H9 (cell line): Measurements from ENCODE around the gene SHANK1. TPM values are rescaled to one million over a fixed set of nuclear protein-coding genes. Genes with fewer than 3 reads are reported as not detected.

Experiments
- DNase-seq: peaks from one replicate; pipeline ENCODE4 v3.0.0-alpha.2; 2017
- H2AFZ ChIP-seq: one replicate; pipeline ENCODE4 v1.6.1; 2013; ENCODE audit warnings: mild to moderate bottlenecking, low read length, control low read depth, moderate library complexity
- H2AK5ac ChIP-seq: 2 replicates; pipeline ENCODE4 v1.6.1; 2013; ENCODE audit warnings: low read length, control low read depth, mixed read lengths; ENCODE audit not compliant: insufficient read length
- H2BK120ac ChIP-seq: one replicate; pipeline ENCODE4 v1.6.1; 2013; ENCODE audit warnings: low read depth, mild to moderate bottlenecking, low read length, control low read depth, inconsistent platforms; ENCODE audit not compliant: poor library complexity, severe bottlenecking
- H2BK12ac ChIP-seq: 2 replicates; pipeline ENCODE4 v1.6.1; 2013; ENCODE audit warnings: low read length, control low read depth, mixed read lengths, low read depth; ENCODE audit not compliant: insufficient read length
- H2BK15ac ChIP-seq: 2 replicates; pipeline ENCODE4 v1.6.1; 2013; ENCODE audit warnings: low read depth, low read length, control low read depth
- H2BK20ac ChIP-seq: one replicate; pipeline ENCODE4 v1.6.1; 2013; ENCODE audit warnings: low read depth, mild to moderate bottlenecking, low read length, control low read depth, inconsistent platforms; ENCODE audit not compliant: poor library complexity, severe bottlenecking
- H2BK5ac ChIP-seq: 2 replicates; pipeline ENCODE4 v1.6.1; 2013; ENCODE audit warnings: low read length, control low read depth, mixed read lengths; ENCODE audit not compliant: insufficient read length
- H3K14ac ChIP-seq: 2 replicates; pipeline ENCODE4 v1.6.1; 2013; ENCODE audit warnings: low read length, control low read depth; ENCODE audit not compliant: insufficient read depth
- H3K18ac ChIP-seq: 2 replicates; pipeline ENCODE4 v1.6.1; 2013; ENCODE audit warnings: low read depth, mild to moderate bottlenecking, mixed read lengths, low read length, control low read depth; ENCODE audit not compliant: insufficient read length
- H3K23ac ChIP-seq: 2 replicates; pipeline ENCODE4 v1.6.1; 2013; ENCODE audit warnings: low read length, control low read depth, mixed read lengths, low read depth; ENCODE audit not compliant: insufficient read length
- H3K23me2 ChIP-seq: 2 replicates; pipeline ENCODE4 v1.6.1; 2013; ENCODE audit warnings: low read depth, mild to moderate bottlenecking, mixed read lengths, low read length, control low read depth; ENCODE audit not compliant: insufficient read length, poor library complexity, severe bottlenecking
- H3K27ac ChIP-seq: 2 replicates; pipeline ENCODE4 v1.5.1; 2013; ENCODE audit warnings: low read length, control low read depth, mixed read lengths, low read depth; ENCODE audit not compliant: insufficient read length
- H3K27me3 ChIP-seq: 2 replicates; pipeline ENCODE4 v1.6.1; 2013; ENCODE audit warnings: low read length, control low read depth, inconsistent platforms; ENCODE audit not compliant: insufficient read depth
- H3K4ac ChIP-seq: 2 replicates; pipeline ENCODE4 v1.6.1; 2013; ENCODE audit warnings: low read depth, mild to moderate bottlenecking, control low read depth, inconsistent platforms, low read length, moderate library complexity
- H3K4me1 ChIP-seq: 2 replicates; pipeline ENCODE4 v1.6.1; 2013; ENCODE audit warnings: low read length, control low read depth, inconsistent platforms; ENCODE audit not compliant: insufficient read depth
- H3K4me2 ChIP-seq: 2 replicates; pipeline ENCODE4 v1.6.1; 2013; ENCODE audit warnings: low read length, control low read depth, mixed read lengths; ENCODE audit not compliant: insufficient read length, insufficient read depth
- H3K56ac ChIP-seq: 2 replicates; pipeline ENCODE4 v1.6.1; 2013; ENCODE audit warnings: low read depth, mild to moderate bottlenecking, mixed read lengths, low read length, control low read depth; ENCODE audit not compliant: insufficient read length
- H3K79me1 ChIP-seq: 2 replicates; pipeline ENCODE4 v1.6.1; 2013; ENCODE audit warnings: low read depth, mild to moderate bottlenecking, moderate library complexity, low read length, control low read depth, inconsistent platforms; ENCODE audit not compliant: insufficient read depth, poor library complexity, severe bottlenecking
- H3K79me2 ChIP-seq: 2 replicates; pipeline ENCODE4 v1.6.1; 2013; ENCODE audit warnings: low read length, control low read depth, inconsistent platforms; ENCODE audit not compliant: insufficient read depth
- H3K9ac ChIP-seq: 2 replicates; pipeline ENCODE4 v1.6.1; 2013; ENCODE audit warnings: low read length, control low read depth, mixed read lengths; ENCODE audit not compliant: insufficient read length; ENCODE audit errors: extremely low read depth
- H3K9me3 ChIP-seq: one replicate; pipeline ENCODE4 v1.6.1; 2013; ENCODE audit warnings: low read depth, low read length, inconsistent platforms; ENCODE audit not compliant: control insufficient read depth
- H3T11ph ChIP-seq: one replicate; pipeline ENCODE4 v1.6.1; 2013; ENCODE audit warnings: mild to moderate bottlenecking, low read length, control low read depth, inconsistent platforms
- H4K20me1 ChIP-seq: one replicate; pipeline ENCODE4 v1.6.1; 2013; ENCODE audit not compliant: control insufficient read depth, insufficient read length, insufficient read depth
- H4K5ac ChIP-seq: 2 replicates; pipeline ENCODE4 v1.6.1; 2013; ENCODE audit warnings: low read depth, mild to moderate bottlenecking, mixed read lengths, low read length, control low read depth; ENCODE audit not compliant: insufficient read length
- H4K8ac ChIP-seq: replicated peaks from 2 replicates; pipeline ENCODE4 v1.6.1; 2013; ENCODE audit warnings: low read length, control low read depth, mixed read lengths, low read depth; ENCODE audit not compliant: insufficient read length
- H4K91ac ChIP-seq: 2 replicates; pipeline ENCODE4 v1.6.1; 2013; ENCODE audit warnings: low read depth, mild to moderate bottlenecking, moderate library complexity, mixed read lengths, low read length, control low read depth; ENCODE audit not compliant: insufficient read length
- H3K27ac Mint-ChIP-seq, 3 experiments: 2 replicates in 2 of 3; 3 replicates in 1 of 3; pipeline ENCODE4 v1.8.0; 2020 to 2021; ENCODE audit warnings: mixed read lengths in 3 of 3, mild to moderate bottlenecking in 1 of 3, moderate library complexity in 1 of 3
- H3K27me3 Mint-ChIP-seq: 2 replicates; pipeline ENCODE4 v1.8.0; 2021; ENCODE audit warnings: low read depth, mild to moderate bottlenecking, moderate library complexity, mixed read lengths
- H3K36me3 Mint-ChIP-seq, 3 experiments: 2 replicates in 2 of 3; 3 replicates in 1 of 3; pipeline ENCODE4 v1.8.0; 2020 to 2021; ENCODE audit warnings: low read depth in 3 of 3, mixed read lengths in 3 of 3; ENCODE audit not compliant: insufficient read depth in 1 of 3
- H3K4me1 Mint-ChIP-seq, 2 experiments: 2 replicates each; pipeline ENCODE4 v1.8.0; 2020; ENCODE audit warnings: mixed read lengths in 2 of 2
- H3K4me3 Mint-ChIP-seq, 2 experiments: 2 replicates in 1 of 2; 3 replicates in 1 of 2; pipeline ENCODE4 v1.8.0; 2020 to 2021; ENCODE audit warnings: mild to moderate bottlenecking in 2 of 2, mixed read lengths in 2 of 2, moderate library complexity in 1 of 2
- H3K9me3 Mint-ChIP-seq, 2 experiments: 2 replicates in 1 of 2; 3 replicates in 1 of 2; pipeline ENCODE4 v1.8.0; 2020; ENCODE audit warnings: mild to moderate bottlenecking in 2 of 2, mixed read lengths in 2 of 2, moderate library complexity in 1 of 2
- WGBS: extraction: QIAGEN DNeasy Blood & Tissue Kit; methylation state at CpG from one replicate; pipeline ENCODE4 v1.1.7; 2013; ENCODE audit warnings: missing lambda C conversion rate, low lambda C conversion rate, mixed read lengths; ENCODE audit not compliant: insufficient read length; ENCODE audit errors: extremely low coverage; 5-methylcytosine and 5-hydroxymethylcytosine counted together
- total RNA-seq: library from RNA; stranded (reverse); gene quantifications from 2 replicates; pipeline ENCODE4 v1.2.1, GENCODE V29; 2021
- TF ChIP-seq, protein P1 (sequence below): fragments of 200-600 bp; sonication (generic); conservative IDR thresholded peaks from 3 replicates; pipeline ENCODE4 v1.8.0; 2021; ENCODE audit warnings: antibody characterized with exemption, mild to moderate bottlenecking

SHANK1 gene
- total RNA-seq, 1 experiment from 2014 or later, result 1.7 TPM

DNA sequence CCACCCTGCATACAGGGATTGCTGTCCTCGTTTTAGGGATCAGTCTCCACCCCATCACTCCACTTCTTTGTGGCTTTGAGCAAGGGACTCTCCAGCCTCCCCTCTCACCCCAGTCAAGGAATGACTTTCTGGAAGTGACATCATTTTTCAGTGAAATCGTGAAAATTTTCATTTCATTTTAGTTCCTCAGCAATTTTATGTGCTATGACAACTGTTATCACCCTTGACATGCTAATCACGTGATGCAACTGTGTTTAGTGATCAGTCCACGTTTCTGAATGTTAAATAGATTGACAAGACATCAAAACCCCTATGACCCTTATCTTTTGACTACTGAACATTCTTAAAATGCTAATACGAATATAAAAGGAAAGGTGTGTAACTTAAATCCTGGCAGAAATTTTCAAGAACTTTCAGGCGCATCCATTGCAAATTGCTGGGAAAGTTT, 62.4 kb downstream of the SHANK1 start:
- H3K4ac ChIP-seq, result no peak overlapping the region
- no peak overlapping the region for H4K8ac ChIP-seq
- no peaks in the 10 kb centered on the region for H3K9me3 ChIP-seq
- H4K5ac ChIP-seq, result no peak overlapping the region
- no peaks in the 10 kb centered on the region for H3K79me1 ChIP-seq
- H3K23me2 ChIP-seq, result peaks cover 16% of the 10 kb centered on the region
- H3K4me1 ChIP-seq, result no peaks in the 10 kb centered on the region; the same call in 1 of the 2 replicates
- no peak overlapping the region for H3K14ac ChIP-seq
- H3K36me3 Mint-ChIP-seq, result peaks cover 0 to 10% (median 0%) of the 10 kb centered on the region in 3 experiments; a peak in 4 of 7 replicates
- no peak overlapping the region for H3K23ac ChIP-seq
- peak overlapping the region; percentile 92 for H3K4me2 ChIP-seq
- H3K4me1 Mint-ChIP-seq, result peaks cover 21 to 46% of the 10 kb centered on the region in 2 experiments
- H4K20me1 ChIP-seq, result no peaks in the 10 kb centered on the region
- no peaks in the 10 kb centered on the region for H3K79me2 ChIP-seq
- no peak overlapping the region for H3K18ac ChIP-seq
- peaks cover 52% of the 10 kb centered on the region for H3K27me3 Mint-ChIP-seq
- H3K9ac ChIP-seq, result peak overlapping the region; percentile 89
- H2BK120ac ChIP-seq, result no peak overlapping the region
- no peak overlapping the region for H4K91ac ChIP-seq
- H2BK20ac ChIP-seq, result no peak overlapping the region
- H3K4me3 Mint-ChIP-seq, result peak overlapping the region; percentile 80 to 95
- WGBS, result no CpG with 5 or more reads among the region's 6 CpGs
- DNase-seq, result no peak
- H2AK5ac ChIP-seq, result no peak overlapping the region
- peak overlapping the region in 2 of 3 experiments; percentile 92 to 95; a peak in 4 of 7 replicates for H3K27ac Mint-ChIP-seq
- H3K27ac ChIP-seq, result no peak overlapping the region
- H2BK15ac ChIP-seq, result no peak overlapping the region
- TF ChIP-seq, protein P1, sequence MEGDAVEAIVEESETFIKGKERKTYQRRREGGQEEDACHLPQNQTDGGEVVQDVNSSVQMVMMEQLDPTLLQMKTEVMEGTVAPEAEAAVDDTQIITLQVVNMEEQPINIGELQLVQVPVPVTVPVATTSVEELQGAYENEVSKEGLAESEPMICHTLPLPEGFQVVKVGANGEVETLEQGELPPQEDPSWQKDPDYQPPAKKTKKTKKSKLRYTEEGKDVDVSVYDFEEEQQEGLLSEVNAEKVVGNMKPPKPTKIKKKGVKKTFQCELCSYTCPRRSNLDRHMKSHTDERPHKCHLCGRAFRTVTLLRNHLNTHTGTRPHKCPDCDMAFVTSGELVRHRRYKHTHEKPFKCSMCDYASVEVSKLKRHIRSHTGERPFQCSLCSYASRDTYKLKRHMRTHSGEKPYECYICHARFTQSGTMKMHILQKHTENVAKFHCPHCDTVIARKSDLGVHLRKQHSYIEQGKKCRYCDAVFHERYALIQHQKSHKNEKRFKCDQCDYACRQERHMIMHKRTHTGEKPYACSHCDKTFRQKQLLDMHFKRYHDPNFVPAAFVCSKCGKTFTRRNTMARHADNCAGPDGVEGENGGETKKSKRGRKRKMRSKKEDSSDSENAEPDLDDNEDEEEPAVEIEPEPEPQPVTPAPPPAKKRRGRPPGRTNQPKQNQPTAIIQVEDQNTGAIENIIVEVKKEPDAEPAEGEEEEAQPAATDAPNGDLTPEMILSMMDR, result no peak
- peaks cover 5 to 9% of the 10 kb centered on the region in 2 experiments; a peak in 4 of 5 replicates for H3K9me3 Mint-ChIP-seq
- H3K56ac ChIP-seq, result no peak overlapping the region
- no peak overlapping the region for H2AFZ ChIP-seq
- H3T11ph ChIP-seq, result no peak overlapping the region
- no peak overlapping the region for H2BK12ac ChIP-seq
- no peaks in the 10 kb centered on the region for H3K27me3 ChIP-seq
- H2BK5ac ChIP-seq, result no peak overlapping the region
